IPS-18c (cell line): Measurements from ENCODE around the gene PLCG2.
"Not testable (repeated sequence)": the region's sequence is repeated elsewhere in the genome, so short reads cannot be mapped to it uniquely, and the experiment has no call there.

Experiments used
- H3K4me3 ChIP-seq: 2 replicates; pipeline ENCODE4 v1.7.0; 2013; ENCODE audit warnings: low read depth, mild to moderate bottlenecking, low read length, moderate library complexity; ENCODE audit not compliant: insufficient read depth
- H3K9me3 ChIP-seq: one replicate; pipeline ENCODE4 v1.6.1; 2013; ENCODE audit warnings: mild to moderate bottlenecking, low read length, moderate library complexity; ENCODE audit not compliant: control insufficient read depth, insufficient read depth

The PLCG2 gene

GRCh38 chr16:81875461-81875860 lies 96.4 kb downstream of the PLCG2 start:
- no peak overlapping the region for H3K4me3 ChIP-seq
- H3K9me3 ChIP-seq = peaks cover 2% of the 10 kb centered on the region

- Histone ChIP-seq H3K9me3 (peaks cover 2% of the 10 kb centered on the region), H3K4me3 (no peak overlapping the region)
Measured at GRCh38 chr16:81876273-81876900, 97.3 kb downstream of the PLCG2 start.

GRCh38 chr16:81877490-81877889 lies 98.4 kb downstream of the PLCG2 start:
- not testable (repeated sequence) for H3K4me3 ChIP-seq, H3K9me3 ChIP-seq

GRCh38 chr16:81878529-81878928 lies 99.4 kb downstream of the PLCG2 start:
- no peak overlapping the region for H3K4me3 ChIP-seq

GRCh38 chr16:81879625-81880024 lies 100.5 kb downstream of the PLCG2 start:
- Histone ChIP-seq H3K9me3 (peaks cover 2% of the 10 kb centered on the region), H3K4me3 (no peak overlapping the region)

More at GRCh38 chr16:81878529-81878928, 99.4 kb downstream of the PLCG2 start:
- peaks cover 2% of the 10 kb centered on the region for H3K9me3 ChIP-seq

- no peak overlapping the region for H3K4me3 ChIP-seq
- no peaks in the 10 kb centered on the region for H3K9me3 ChIP-seq
Measured at GRCh38 chr16:81880816-81881215, 101.7 kb downstream of the PLCG2 start.

- no peak overlapping the region for H3K4me3 ChIP-seq
- no peaks in the 10 kb centered on the region for H3K9me3 ChIP-seq
Measured at GRCh38 chr16:81881228-81881627, 102.1 kb downstream of the PLCG2 start.

GRCh38 chr16:81882559-81882958 lies 103.5 kb downstream of the PLCG2 start:
- Histone ChIP-seq H3K4me3 (no peak overlapping the region), H3K9me3 (no peaks in the 10 kb centered on the region)

- Histone ChIP-seq H3K4me3 (no peak overlapping the region), H3K9me3 (no peaks in the 10 kb centered on the region)
Measured at GRCh38 chr16:81883235-81883634, 104.1 kb downstream of the PLCG2 start.

- no peaks in the 10 kb centered on the region for H3K9me3 ChIP-seq
- H3K4me3 ChIP-seq = no peak overlapping the region
Measured at GRCh38 chr16:81885976-81886586, 107.0 kb downstream of the PLCG2 start.

GRCh38 chr16:81888520-81889394 lies 109.7 kb downstream of the PLCG2 start:
- Histone ChIP-seq H3K9me3 (no peaks in the 10 kb centered on the region), H3K4me3 (no peak overlapping the region)

- Histone ChIP-seq H3K4me3 (no peak overlapping the region), H3K9me3 (no peaks in the 10 kb centered on the region)
Measured at GRCh38 chr16:81891736-81892364, 112.8 kb downstream of the PLCG2 start.

- H3K4me3 ChIP-seq = no peak overlapping the region
- no peaks in the 10 kb centered on the region for H3K9me3 ChIP-seq
Measured at GRCh38 chr16:81894592-81894991, 115.5 kb downstream of the PLCG2 start.

- Histone ChIP-seq H3K9me3 (peaks cover 2% of the 10 kb centered on the region), H3K4me3 (no peak overlapping the region)
Measured at GRCh38 chr16:81896902-81897301, 117.8 kb downstream of the PLCG2 start.

- H3K9me3 ChIP-seq = peaks cover 5% of the 10 kb centered on the region
- H3K4me3 ChIP-seq = no peak overlapping the region
Measured at GRCh38 chr16:81899601-81900000, 120.5 kb downstream of the PLCG2 start.

- no peak overlapping the region for H3K4me3 ChIP-seq
Measured at GRCh38 chr16:81900014-81900413, 120.9 kb downstream of the PLCG2 start.

GRCh38 chr16:81900456-81900855 lies 121.4 kb downstream of the PLCG2 start:
- Histone ChIP-seq H3K4me3 (no peak overlapping the region), H3K9me3 (peaks cover 5% of the 10 kb centered on the region)

More at GRCh38 chr16:81900014-81900413, 120.9 kb downstream of the PLCG2 start:
- H3K9me3 ChIP-seq = peaks cover 5% of the 10 kb centered on the region
